GM21526 (cell line): ENCODE data around the gene TRAF3IP3.

Experiments
- ATAC-seq: cut with Tn5 transposase; IDR thresholded peaks from one replicate; pipeline ENCODE4 v1.9.1; 2021; ENCODE audit warnings: moderate library complexity; ENCODE audit not compliant: unreplicated experiment, low FRiP score

TRAF3IP3 gene

DNA sequence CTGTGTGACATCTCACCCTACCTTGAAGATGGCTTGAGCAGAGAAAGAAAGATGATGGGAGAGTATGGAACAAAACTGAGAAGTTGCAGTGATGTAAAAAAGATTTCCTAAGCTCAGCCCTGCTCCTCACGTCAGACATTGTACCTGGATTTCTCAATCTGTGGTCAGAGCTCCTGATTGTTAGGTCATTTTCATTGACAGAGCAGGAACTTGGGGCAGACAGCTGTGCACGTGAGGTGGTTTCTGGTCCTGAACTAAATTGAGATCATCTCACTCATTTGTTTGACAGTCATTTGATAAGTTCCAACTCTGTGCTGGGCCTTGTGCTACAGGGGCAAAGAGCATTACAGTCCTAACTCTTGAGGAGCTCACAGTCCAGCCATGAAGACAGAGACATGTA, 10.2 kb downstream of the TRAF3IP3 start:
- ATAC-seq, result no peak

DNA sequence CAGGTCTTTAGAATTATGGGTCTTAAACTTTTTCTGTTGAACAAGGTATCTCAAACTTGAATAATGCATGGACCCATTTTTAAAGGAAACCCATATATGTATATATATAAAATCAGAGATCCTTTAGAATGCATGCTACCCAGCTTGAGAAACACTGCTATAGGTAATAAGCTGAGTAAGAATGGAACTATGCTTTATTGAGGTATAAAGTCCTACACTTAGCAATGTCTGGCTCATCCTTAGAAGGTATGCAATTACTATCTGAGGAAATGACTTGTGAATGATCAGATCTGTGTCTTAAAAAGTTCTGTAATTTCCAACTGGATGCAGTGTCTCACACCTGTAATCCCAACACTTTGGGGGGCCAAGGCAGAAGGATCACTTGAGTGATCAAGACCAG, 11.2 kb downstream of the TRAF3IP3 start:
- no peak for ATAC-seq

DNA sequence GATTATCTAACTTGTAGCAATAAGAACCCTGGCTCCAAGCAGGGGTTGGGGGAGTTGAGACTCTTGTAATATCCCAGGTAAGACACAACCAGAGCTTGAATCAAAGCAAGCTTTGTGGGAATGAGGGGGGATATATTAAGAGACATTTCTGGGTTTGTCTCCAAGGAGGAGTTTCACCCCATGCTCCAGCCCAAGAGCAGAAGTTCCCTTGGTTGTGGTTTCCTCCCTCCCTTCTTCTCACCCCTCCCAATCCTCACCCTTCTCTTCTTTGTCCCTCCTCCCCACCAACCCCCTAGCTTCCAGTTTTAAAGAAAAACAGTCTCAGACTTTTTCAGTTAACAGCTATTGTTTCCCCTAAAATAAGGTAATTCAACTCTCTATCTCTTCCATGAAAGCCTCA, 11.9 kb downstream of the TRAF3IP3 start:
- ATAC-seq, result no peak

DNA sequence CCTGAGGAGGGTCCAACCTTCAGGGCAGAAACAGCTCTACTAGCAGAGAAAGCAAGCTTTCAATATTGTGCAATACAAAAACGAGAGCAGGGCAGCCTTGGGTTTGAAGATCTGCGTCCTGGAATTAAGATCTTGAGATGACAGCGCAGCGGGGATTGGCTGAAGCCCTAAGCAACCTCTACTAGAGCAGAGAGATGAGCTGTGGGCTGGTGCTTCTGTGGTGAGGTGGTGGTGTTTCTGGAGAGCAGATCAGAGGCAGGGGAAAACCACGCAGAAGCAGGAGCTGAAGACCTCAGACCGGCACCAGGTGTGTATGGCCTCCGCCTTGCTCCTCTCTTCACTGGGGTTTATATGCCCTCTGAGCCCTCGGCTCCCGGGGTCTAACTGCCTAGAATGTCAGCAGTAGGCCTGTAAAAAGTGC, 12.5 kb downstream of the TRAF3IP3 start:
- peak; percentile 79 for ATAC-seq

DNA sequence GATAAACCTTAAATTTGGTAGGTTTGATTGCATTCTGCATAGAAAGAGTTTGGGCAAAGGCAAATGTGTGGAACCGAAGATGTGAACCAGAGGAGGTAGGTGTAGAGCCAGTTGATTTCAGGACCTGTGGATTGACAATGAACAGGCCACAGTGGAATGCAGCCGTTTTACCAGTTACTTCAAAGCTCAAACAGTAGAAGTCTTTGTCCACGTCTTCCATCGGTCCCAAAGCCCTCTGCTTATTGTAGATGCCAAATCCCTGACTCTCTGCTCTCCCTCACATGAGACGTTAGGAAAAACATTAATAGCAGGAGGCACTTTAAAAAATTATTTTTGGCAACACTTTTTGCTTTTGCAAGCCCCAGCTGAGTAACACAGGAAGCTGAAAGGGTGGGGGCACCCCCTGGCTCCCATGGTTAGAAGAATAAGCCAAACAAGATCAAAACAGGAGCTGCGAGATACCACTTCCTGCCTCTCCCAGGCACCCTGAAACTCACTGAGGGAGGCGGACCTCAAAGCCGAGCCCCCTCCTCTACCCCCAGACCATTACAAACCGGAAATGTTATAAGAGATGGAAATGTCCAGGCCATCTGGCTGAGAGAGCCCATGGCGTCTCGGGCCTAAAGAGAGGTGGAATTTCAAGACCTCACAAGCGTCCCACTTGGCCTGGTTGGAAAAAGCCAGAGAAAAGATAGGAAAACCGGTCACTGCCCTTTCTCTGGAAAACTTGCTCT, 13.5 kb downstream of the TRAF3IP3 start:
- ATAC-seq, result peak; percentile 78

DNA sequence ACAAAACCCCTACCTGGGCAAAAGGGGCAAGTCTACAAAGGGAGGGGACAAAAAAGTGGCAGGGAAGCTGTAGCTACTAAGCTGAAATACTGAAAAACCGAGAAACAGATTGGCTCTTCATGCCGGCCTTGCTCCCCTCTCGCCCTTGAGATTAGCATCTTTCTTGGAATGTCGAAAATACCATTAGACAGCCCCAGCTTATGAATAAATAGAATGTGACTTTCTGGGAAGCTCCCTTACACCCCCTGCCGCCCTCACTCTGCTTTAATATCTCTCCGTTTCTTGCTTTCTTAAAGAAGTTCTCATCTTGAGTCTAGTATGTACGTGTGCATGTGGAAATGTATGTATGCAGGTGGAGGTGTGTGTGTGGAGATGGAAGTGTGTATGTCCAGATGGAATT, 14.1 kb downstream of the TRAF3IP3 start:
- no peak for ATAC-seq

DNA sequence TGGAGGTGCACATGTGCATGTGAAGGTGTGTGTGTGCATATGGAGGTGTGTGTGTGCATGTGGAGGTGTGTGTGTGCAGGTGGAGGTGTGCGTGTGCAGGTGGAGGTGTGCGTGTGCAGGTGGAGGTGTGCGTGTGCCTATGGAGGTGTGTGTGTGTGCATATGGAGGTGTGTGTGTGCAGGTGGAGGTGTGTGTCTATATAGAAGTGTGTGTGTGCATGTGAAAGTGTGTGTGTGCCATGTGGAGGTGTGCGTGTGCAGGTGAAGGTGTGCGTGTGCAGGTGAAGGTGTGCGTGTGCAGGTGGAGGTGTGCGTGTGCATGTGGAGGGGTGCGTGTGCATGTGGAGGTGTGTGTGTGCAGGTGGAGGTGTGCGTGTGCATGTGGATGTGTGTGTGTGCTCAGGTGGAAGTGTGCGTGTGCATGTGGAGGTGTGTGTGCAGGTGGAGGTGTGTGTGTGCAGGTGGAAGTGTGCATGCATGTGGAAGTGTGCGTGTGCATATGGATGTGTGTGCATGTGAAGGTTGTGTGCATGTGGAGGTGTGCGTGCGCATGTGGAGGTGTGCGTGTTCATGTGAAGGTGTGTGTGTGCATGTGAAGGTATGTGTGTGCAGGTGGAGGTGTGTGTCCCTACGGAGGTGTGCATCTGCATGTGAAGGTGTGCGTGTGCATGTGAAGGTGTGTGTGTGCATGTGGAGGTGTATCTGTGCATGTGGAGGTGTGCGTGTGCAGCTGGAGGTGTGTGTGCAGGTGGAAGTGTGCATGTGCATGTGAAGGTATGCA, 15.0 kb downstream of the TRAF3IP3 start:
- ATAC-seq, result no peak

DNA sequence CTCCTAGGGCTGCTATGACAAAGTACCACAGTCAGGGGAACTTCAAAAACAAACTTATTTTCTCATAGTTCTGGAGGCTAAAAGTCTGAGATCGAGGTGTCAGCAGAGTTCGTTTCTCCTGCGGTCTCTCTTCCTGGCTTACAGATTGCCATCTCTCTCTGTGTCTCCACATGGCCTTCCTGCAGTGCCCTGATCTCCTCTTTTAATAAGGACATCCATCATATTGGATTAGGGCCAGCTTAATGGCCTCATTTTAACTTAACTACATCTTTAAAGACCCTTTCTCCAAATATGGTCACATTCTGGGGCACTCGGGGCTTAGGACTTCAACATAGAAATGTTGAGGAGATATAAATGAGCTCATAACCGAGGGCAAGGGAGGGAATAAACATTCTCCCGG, 16.3 kb downstream of the TRAF3IP3 start:
- no peak for ATAC-seq

DNA sequence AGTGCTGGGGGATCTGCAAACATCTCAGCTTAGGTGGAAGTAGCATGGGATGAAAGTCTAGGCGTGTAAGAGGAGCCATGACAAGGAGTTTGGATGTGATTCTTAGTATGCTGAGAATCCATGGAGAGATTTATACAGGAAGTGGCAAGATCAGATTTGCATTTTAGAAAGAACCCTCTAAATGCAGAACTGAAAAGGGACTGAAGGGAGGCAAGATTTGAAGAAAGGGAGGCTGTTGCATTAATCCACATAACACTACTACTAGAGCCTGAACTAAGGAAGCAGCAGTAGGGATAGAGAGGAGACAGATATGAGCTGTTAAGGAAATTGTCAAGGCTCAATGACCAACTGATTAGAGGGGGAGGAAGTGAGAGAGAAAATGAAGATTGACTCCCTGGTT, 18.7 kb downstream of the TRAF3IP3 start:
- peak; percentile 50 for ATAC-seq

DNA sequence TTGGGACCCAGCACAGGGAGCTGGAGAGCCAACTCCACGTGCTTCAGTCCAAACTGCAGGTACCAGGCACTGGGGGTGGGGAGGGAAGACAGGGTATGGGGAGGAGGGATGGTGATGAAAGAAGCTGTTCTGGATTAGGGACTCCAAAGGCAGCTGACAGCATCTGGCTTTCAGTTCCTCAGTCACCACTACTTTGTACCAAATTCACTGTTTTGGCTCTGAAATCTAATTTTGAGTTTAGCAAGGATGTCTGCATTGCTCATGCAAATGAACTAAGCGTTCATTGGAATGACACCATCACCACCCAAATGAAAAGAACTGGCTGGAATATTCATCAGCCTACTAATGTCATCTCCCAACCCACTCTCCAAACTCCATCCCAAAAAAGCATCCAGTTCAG, 19.8 kb downstream of the TRAF3IP3 start:
- ATAC-seq, result no peak

DNA sequence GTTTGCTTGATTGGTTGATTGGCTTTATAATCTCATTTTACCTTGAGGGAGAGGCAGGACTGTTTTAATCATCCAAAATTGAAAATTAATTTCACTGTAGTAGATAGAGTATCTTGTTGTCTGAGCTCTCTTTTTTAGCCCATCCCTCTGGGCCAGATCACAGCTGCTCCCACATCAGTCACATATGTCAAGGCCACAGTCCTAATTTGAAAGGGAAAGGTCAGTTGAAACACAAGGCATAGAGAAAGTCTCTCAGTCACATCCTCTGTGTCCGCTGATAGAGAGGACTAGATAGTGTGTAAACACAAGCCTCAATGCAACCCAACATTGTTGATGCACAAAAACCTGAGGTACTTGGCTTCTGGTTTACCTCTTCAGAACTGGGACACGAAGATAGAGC, 21.7 kb downstream of the TRAF3IP3 start:
- ATAC-seq, result no peak

DNA sequence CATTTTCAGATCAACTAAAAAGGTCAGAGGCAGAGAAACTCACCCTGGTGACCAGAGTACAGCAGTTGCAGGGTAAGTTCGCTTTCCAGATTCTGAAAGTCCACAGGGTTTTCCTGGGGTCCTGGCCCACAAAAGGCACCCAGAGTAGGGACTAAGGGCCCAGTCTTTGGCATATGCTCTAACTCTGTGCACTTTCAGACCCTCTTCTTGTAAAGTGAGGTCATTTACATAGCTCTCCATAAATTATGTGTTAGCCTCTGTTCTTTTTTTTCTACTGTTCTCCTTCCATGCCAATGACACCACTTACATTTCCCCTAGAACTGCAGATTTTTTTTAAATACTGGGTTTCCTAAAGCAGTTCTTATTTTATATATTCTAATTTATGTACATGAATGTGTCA, 22.2 kb downstream of the TRAF3IP3 start:
- no peak for ATAC-seq

DNA sequence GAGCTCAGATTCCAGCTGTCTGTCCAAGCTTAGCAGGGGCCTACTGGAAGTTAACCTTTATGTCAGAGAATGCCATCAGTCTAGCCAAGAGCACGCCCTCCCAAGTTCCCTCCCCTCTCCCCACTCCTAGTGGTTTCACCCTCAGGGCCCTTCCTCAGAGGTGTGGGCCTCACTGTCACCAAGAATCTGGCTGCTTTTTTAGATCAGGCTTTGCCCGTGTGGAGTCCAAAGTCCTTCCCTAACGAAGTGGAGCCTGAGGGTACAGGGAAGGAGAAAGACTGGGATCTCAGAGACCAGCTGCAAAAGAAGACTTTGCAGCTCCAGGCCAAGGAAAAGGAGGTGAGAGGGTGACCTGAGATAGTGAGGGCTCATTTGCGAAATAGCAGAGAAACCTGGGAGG, 24.4 kb downstream of the TRAF3IP3 start:
- ATAC-seq, result no peak

DNA sequence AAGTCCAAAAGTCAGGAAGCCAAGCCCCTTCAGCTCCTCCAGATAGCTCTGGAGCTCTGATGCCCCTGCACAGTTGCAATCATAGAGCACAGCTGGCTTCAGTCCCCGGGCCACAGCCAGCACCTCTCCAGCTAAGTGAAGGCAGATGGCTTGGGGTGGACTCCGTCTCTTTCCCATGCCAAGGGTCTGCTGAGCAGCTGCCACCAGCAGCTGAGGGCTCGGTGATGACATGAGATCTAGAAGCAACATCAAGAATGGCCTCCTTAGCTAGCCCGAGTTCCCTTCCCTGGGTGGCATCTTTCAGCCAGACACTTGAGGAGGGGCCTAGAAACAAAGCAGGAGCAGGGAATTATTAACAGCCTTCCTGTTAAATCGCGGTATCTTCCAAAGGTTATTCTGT, 27.5 kb downstream of the TRAF3IP3 start:
- ATAC-seq, result no peak

DNA sequence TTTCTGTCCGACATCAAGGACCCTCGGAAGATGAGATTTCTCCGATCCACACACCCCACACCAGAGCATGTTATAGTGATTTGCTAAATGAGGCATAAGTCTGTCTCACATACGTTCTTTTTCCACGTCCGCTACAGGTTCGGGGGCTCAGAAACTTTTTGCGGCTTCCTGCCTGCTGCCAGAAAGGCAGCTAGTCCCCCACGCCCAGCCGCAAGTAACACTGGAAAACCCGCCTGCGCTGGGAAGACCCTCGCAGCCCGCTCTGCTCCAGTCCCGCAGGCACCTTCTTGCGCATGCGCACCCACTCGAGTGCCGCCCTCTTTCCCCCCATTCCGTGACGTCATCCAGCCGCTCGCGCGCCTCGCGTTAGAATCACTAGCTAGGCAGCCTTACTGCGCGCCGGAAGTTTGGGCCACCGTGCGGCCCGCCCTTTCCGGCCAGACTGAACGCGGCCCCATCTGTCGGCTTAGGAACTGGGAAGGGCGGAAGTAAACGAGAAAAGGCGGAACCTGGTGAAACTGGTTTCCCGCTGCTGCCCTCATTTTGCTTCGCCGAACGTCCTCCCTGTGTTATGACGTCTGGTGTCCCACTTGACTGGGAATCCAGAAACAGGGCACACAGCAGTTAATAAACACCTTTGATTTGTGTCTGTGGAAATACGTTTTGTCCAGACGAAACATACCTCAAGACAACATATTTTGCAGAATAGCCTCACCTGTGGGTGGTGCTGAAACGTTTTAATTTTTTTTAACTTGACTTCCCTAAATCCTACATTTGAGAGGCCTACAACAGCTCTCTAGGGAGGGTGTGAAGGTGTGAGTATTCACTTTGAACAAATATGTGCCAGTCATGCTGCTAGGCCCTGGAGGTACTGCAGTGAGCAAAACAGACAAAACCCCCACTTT, 28.7 kb downstream of the TRAF3IP3 start, which contains the start of gene C1orf74:
Gene C1orf74 (minus strand): TSS at position 295 of the 905 bp plus-strand sequence. CDS start 925 bp downstream, outside the sequence.
- ATAC-seq, result peak; percentile 99

DNA sequence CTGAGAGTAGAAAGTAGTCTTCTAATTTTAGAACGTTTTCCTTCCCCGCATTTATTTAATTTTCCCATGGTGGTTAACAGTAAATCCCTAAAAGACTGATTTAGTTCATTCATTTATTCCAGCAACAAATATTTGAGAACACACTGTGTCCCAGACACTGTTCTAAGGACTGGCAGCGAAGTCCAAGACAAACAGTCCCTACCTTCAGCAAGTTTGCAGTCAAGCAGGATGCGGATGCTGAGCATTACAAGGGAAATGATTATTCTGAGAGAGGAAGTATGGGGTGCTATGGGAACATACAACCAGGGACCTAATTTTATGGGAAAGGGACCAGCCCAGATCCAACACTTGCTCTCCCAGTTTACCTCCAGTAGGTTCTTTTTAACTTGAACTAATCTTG, 29.7 kb downstream of the TRAF3IP3 start:
- no peak for ATAC-seq

DNA sequence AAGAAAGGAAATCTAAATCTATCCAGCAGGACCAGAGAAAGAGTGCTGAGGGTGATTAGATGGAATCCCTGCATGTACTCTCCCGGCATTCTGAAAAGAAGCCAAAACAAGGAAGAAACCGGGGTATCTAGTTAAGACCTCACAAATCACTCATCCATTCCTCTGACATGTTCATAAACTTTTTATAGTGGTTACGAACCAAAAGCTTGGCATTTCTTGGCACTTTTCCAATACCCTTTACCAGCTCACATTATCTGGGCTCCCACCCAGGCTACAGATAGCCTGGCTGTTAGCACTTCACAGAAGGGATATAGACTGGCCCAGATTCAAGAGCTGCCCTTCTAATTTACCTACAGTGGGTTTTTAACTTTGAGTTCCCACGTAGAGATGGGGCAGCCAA, 30.3 kb downstream of the TRAF3IP3 start:
- no peak for ATAC-seq

DNA sequence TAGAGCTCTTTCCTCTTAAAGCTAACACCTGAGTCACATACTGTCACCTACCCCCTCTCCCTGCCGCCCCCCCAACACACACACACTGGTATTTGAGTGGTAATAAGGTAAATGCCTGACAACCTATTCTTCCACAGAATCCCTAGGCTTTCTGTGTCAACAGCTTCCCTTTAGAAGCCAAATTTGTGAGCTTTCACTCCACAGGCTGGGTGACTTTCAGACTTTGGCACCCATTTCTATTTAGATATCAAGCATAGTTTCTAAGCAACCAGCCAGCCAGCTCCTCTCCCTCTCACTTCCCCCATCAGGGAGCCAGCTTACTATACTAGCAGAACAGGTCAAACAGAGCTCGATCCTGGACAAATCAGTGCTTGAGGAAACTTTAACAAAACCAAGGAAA, 31.7 kb downstream of the TRAF3IP3 start:
- no peak for ATAC-seq

DNA sequence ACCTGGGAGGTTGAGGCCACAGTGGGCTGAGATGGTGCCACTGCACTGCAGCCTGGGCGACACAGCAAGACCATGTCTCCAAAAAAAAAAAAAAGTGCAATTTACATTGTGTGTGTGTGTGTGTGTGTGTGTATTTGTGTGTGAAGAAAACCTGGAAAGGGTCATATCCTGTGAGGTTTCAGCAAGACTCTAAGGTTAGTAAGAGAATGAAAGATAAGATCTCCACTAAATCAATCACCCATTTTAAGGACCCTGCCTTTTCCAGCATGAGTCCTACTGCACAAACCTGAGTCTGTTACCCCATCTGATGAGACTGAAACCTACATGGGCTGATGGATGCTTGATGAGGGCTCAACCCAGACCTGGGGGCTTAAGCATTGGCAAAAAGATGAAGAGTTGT, 33.4 kb downstream of the TRAF3IP3 start:
- ATAC-seq, result no peak

DNA sequence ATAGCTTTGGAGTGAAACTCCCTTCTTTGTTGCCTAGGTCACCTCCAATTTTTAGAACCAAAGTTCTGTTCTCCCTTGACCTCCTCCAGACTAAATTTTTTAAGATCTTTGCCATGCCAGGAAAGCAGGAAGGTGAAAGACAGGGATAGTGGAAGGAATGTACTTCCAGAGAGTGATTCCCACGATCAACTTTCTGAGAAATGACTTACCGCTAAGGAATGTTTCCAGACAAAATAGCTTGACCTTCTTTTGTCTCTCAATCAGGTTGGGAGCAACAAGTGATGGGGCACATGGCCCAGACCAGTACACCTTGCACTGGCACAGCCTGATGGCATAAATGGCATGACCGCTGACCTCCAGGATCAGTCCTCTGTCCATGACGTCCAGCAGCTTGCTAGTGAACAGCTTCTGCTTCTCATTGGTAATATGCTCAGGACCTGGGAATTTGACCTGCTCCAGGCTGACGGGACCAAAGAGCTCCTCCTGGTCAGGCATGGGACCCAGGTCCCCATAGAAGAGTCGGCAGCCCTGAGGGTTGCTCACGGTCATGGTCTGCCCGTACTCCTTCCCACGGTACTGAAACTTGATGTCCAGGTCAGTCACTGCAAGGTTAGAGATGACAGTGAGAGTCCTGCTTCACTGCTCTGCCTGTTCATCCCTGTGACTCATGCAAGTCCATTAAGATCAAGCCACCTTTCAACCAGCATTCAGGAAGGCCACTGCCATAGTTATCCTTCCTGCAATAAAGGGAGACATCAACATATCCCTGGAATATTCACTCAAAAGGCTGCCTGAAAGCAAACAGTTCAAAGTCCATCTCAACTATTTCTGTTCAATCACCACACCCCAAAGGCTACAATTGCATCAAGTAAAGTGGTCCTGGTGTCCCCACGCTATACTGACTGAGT, 34.7 kb downstream of the TRAF3IP3 start:
- no peak for ATAC-seq
